Articular chondrocyte of knee joint (primary cell): ENCODE results near the gene TEX29. TPM values are rescaled to one million over a fixed set of nuclear protein-coding genes. Genes with fewer than 3 reads are reported as not detected.

Experiments
- total RNA-seq: library from RNA; depleted of rRNA; stranded (reverse); fragments of >200 nt; gene quantifications from 2 replicates; pipeline ENCODE4 v1.2.3, GENCODE V29; 2012

The TEX29 gene
- not detected in 2 replicates for total RNA-seq

DNA sequence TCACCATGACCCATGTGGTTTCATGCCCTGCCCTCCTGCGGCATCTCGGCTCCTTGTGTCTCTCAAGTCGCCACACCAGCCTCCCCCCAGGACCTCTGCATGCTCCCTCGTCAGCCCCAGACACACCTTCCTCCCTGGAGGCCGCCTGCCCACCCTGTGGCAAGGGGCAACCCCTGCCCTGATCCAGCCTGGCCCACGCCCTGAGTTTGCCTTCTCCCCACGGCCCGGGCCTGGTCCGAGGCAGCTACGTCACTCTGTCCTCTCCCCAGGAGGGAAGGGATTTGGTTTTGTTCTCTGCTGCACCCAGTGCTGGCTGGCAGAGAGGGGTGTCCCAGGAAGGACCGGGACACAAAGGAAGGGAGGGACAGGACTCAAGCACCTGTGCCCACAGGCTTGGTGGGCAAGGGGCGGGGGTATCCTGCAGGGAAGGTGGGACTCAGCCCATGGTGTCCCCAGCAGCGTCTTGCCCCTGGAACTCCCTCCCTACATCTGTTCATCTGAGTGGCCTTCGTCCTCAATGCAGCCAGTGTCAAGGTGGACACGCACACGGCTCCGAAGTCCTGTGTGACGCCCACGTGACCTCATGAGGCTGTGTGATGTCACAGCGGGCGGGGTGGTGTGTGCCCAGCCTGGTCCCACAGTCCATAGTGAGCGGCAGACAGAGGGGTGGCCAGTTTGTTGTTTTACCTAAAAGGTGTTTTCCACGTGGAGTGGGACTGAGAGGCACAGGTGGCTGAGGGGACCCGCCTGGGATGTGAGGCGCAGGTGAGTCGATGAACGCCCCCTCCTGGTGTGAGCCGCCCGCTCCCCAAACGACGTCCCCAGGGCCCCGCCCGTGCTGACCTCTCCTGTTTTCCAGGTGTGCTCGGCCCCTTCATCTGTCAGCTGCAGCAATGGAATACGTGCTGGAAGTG, at the start of gene TEX29:
Gene TEX29, plus strand, starts transcription at position 645 of the 914 bp plus-strand sequence. Its CDS starts 249 bp downstream, at position 894.

Other genes with a start within 250 kb of the TEX29 start
- gene ARHGEF7, start 205.3 kb upstream of the TEX29 start, total RNA-seq, result 38.9 and 39.1 TPM in 2 replicates